HG02938 (cell line): Measurements from ENCODE around the gene SNU13.
"Not testable (repeated sequence)": the region's sequence is repeated elsewhere in the genome, so short reads cannot be mapped to it uniquely, and the experiment has no call there.

Experiments used
- ATAC-seq: cut with Tn5 transposase; IDR thresholded peaks from one replicate; pipeline ENCODE4 v1.9.1; 2021; ENCODE audit warnings: mild to moderate bottlenecking, moderate library complexity; ENCODE audit not compliant: unreplicated experiment

The SNU13 gene

DNA sequence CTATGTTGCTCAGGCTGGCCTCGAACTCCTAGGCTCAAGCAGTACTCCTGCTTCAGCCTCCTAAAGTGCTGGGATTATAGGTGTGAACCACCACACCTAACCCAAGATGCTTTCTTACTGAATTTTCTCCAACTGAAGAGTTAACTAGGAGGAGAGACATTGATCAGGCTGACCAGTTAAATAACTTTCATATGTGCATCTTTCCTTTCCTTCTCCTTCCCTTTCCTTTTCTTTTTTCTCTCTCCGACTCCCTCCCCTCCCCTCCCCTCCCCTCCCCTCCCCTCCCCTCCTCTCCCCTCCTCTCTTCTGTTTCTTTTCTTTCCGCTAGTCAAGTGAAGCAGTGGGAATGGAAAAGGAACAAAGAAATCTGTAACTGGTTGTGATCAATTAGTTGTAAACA lies 40.9 kb downstream of the SNU13 start:
- ATAC-seq = no peak

DNA sequence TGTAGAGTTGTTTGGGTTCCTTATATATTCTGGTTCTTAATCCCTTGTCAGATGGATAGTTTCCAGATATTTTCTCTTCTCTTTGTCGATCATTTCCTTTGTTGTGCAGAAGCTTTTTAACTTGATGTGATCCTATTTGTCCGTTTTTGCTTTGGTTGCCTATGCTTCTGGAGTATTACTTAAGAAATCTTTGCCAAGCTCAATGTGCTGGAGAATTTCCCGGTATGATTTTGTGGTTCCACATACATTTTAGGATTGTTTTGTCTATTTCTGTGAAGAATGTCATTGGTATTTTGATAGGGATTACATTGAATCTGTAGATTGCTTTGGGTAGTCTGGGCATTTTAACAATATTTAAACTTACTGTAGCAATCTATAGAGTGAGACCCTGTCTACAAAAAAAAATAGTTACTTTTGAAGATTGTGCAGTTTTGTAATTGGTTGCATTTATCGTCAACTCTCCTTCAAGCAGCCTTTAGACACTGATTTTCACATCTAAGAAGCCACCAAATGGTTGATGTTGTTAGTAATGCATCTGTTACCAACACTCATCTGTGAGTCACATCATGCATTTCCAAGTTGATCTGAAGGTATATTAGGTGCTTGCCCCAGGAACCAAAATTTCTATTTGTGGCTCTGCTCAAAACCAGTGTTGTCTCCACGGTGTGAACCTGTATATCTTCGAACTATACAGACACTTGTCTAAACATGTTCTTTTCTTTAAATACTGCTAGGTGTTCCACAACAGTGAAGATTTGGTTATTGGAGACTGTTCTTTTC lies 46.1 kb downstream of the SNU13 start:
- no peak for ATAC-seq

DNA sequence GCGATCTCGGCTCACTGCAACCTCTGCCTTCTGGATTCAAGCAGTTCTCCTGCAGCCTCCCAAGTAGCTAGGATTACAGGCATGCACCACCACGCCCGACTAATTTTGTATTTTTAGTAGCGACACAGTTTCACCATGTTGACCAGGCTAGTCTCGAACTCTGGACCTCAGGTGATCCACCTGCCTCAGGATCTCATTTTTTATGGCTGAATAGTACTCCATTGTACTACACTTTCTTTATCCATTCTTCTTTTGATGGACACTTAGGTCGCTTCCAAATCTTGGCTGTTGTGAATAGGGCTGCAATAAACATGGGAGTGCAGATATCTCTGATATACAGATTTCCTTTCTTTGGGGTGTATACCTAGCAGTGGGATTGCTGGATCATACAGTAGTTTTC lies 46.8 kb downstream of the SNU13 start:
- ATAC-seq = no peak

DNA sequence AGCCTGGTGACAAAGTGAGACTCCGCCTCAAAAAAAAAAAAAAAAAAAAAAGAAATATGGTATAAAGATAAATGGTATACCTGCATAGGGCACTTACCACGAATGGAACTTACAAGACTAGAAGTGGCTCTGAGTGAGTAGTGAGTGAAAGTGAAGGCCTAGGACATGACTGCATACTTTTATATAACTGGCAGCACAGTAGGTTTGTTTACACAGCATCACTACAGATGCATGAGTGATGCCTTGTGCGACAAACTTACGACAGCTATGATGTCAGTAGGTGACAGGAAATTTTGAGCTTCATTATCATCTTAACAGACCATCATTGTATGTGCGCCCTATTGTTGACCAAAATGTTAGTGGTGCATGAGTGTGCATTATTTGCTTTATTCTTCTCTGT lies 49.9 kb downstream of the SNU13 start:
- no peak for ATAC-seq

DNA sequence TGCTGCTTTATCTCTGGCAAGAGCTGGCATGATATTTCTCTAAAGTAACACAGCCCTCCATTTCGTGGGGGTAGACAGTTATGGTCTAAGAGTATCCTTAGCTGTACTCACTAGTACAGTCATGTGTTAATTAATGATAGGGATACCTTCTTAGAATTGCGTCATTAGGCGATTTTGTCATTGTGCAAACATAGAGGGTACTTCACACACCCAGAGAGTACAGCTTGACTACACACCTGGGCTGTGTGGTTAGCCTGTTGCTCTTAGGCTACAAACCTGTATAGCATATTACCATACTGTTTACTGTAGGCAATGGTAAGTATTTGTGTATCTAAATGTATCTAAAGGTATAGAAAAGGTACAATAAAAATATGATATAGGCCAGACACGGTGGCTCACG lies 50.5 kb downstream of the SNU13 start:
- ATAC-seq = no peak

DNA sequence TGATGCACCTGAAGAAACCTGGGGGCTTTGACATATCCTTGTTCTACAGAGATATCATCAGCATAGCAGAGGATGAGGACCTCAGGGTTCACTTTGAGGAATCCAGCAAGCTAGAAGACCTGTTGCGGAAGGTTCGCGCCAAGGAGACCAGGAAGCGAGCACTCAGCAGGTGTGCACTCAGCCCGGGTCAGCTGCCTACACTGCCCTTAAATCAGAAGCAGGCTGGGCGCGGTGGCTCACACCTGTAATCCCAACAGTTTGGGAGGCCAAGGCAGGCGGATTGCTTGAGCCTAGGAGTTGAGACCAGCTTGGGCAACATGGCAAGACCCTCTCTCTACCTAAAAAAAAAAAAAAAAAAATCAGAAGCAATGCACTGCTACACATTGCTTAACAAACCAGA lies 51.0 kb downstream of the SNU13 start:
- ATAC-seq = not testable (repeated sequence)

DNA sequence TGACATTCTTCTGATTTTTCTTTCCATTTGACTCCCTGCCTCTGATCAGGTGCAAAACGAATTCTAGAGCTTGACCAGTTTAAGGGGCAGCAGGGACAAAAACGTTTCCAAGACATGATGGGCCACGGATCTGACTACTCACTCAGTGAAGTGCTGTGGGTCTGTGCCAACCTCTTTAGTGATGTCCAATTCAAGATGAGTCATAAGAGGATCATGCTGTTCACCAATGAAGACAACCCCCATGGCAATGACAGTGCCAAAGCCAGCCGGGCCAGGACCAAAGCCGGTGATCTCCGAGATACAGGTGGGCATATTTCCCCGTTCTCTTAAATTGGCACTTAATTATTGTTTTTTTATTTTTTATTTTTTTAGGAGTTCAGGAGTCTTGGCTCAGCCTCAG lies 52.2 kb downstream of the SNU13 start:
- no peak for ATAC-seq

DNA sequence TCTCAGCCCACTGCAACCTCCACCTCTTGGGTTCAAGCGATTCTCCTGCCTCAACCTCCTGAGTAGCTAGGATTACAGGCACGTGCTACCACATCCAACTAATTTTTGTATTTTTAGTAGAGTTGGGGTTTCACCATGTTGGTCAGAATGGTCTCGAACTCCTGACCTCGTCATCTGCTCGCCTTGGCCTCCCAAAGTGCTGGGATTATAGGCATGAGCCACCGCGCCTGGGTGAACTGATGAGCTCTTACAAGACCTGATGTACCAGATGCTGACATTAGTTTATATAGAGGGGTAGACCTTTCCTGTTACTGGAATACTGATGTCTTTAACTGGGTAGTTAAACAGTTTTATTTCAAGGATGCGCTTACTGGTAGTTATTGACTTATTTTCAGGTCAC lies 54.1 kb downstream of the SNU13 start:
- not testable (repeated sequence) for ATAC-seq

DNA sequence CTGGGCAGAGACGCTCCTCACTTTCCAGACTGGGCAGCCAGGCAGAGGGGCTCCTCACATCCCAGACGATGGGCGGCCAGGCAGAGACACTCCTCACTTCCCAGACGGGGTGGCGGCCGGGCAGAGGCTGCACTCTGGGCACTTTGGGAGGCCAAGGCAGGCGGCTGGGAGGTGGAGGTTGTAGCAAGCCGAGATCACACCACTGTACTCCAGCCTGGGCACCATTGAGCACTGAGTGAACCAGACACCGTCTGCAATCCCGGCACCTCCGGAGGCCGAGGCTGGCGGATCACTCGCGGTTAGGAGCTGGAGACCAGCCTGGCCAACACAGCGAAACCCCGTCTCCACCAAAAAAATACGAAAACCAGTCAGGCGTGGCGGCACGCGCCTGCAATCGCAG lies 57.1 kb downstream of the SNU13 start:
- not testable (repeated sequence) for ATAC-seq

DNA sequence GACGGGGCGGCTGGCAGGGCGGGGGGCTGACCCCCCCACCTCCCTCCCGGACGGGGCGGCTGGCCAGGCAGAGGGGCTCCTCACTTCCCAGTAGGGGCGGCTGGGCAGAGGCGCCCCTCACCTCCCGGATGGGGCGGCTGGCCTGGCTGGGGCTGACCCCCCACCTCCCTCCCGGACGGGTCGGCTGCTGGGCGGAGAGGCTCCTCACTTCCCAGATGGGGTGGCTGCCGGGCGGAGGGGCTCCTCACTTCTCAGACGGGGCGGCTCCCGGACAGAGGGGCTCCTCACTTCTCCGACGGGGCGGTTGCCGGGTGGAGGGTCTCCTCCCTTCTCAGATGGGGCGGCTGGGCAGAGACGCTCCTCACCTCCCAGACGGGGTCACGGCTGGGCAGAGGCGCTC lies 57.6 kb downstream of the SNU13 start:
- not testable (repeated sequence) for ATAC-seq

DNA sequence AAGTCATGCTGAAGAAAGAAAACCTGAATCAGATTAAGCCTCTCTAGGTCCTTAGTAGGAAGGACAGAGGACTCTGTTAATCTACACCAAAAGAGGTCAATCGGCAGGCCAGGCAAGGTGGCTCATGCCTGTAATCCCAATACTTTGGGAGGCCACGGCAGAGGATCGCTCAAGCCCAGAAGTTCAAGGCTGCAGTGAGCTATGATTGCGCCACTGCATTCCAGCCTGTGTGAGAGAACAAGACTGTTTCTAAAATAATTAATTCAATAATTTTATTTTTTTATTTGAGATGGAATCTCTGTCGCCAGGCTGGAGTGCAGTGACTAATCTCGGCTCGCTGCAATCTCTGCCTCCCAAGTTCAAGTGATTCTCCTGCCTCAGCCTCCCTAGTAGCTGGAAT lies 63.1 kb downstream of the SNU13 start:
- ATAC-seq = no peak
